GM18870 (cell line): Measurements from ENCODE around the gene GLT6D1.

ENCODE experiments used
- ATAC-seq: cut with Tn5 transposase; IDR thresholded peaks from one replicate; pipeline ENCODE4 v1.9.1; 2021; ENCODE audit warnings: moderate library complexity; ENCODE audit not compliant: unreplicated experiment

Gene GLT6D1

GRCh38 chr9:135624282-135624681, 15.1 kb downstream of the GLT6D1 start:
- no peak for ATAC-seq

GRCh38 chr9:135622415-135623020, 16.8 kb downstream of the GLT6D1 start:
- no peak for ATAC-seq

GRCh38 chr9:135620558-135620957, 18.8 kb downstream of the GLT6D1 start:
- ATAC-seq: no peak

GRCh38 chr9:135619599-135619886, 19.8 kb downstream of the GLT6D1 start:
- ATAC-seq: no peak

- ATAC-seq: no peak
These were observed 20.3 kb downstream of the GLT6D1 start for GRCh38 chr9:135618866-135619598.

- ATAC-seq: no peak
These were observed 21.3 kb downstream of the GLT6D1 start for GRCh38 chr9:135617991-135618411.

- ATAC-seq: no peak
These were observed 21.8 kb downstream of the GLT6D1 start for GRCh38 chr9:135617538-135617900.

GRCh38 chr9:135616619-135617537, 22.5 kb downstream of the GLT6D1 start:
- no peak for ATAC-seq

- ATAC-seq: no peak
These were observed 23.4 kb downstream of the GLT6D1 start for GRCh38 chr9:135615666-135616618.

GRCh38 chr9:135614821-135615665, 24.3 kb downstream of the GLT6D1 start:
- no peak for ATAC-seq

- ATAC-seq: no peak
These were observed 25.2 kb downstream of the GLT6D1 start for GRCh38 chr9:135613946-135614805.

GRCh38 chr9:135612981-135613910, 26.1 kb downstream of the GLT6D1 start:
- ATAC-seq: no peak

GRCh38 chr9:135612437-135612836, 26.9 kb downstream of the GLT6D1 start:
- no peak for ATAC-seq

GRCh38 chr9:135611875-135612209, 27.5 kb downstream of the GLT6D1 start:
- ATAC-seq: no peak

- no peak for ATAC-seq
These were observed 28.0 kb downstream of the GLT6D1 start for GRCh38 chr9:135611142-135611874.

GRCh38 chr9:135610290-135611141, 28.8 kb downstream of the GLT6D1 start:
- no peak for ATAC-seq
